ENCODE data around the gene CPEB4. TPM values are rescaled to one million over a fixed set of nuclear protein-coding genes. Genes with fewer than 3 reads are reported as not detected.

CPEB4 gene
- total and polyA plus RNA-seq, 9 of the 15 experiments (the other 6 are each of a cell fraction or from before 2014, with no cell fraction given): 7.4 to 21.3 (median 12.4) TPM

GRCh38 chr5:173890195-173890991 lies 2.2 kb downstream of the CPEB4 start (continued):
- TF ChIP-seq E2F6 (IDR thresholded peaks at IDR 0.05; ENCODE audit: borderline replicate concordance in 1 of 2, extremely low read depth in 1 of 2, insufficient read depth in 1 of 2, insufficient read length in 1 of 2, low read depth in 1 of 2, low read length in 1 of 2, poor library complexity in 1 of 2, severe bottlenecking in 1 of 2) (no peak), HLTF (IDR thresholded peaks at IDR 0.05) (0 out of 2 replicates have a peak, but pooled peaks have one; percentile 23), POLR2A (conservative IDR thresholded peaks at IDR 0.05) (no peak), CC2D1A (IDR thresholded peaks at IDR 0.05) (0 out of 2 replicates have a peak, but pooled peaks have one; percentile 31), MEIS2 (IDR thresholded peaks at IDR 0.05; ENCODE audit: partially characterized antibody) (peak; percentile 1), POLR2G (IDR thresholded peaks at IDR 0.05; ENCODE audit: low read depth, low read length) (peak; percentile 44), ZNF316 (IDR thresholded peaks at IDR 0.05) (peak; percentile 46), KLF16 (IDR thresholded peaks at IDR 0.05) (no peak), LCOR (CRISPR knock-in tag; IDR thresholded peaks at IDR 0.05) (peak; percentile 53), SMARCE1 (IDR thresholded peaks at IDR 0.05) (peak; percentile 35; the same call in 1 of the 2 replicates), XRCC4 (IDR thresholded peaks at IDR 0.05; ENCODE audit: extremely low read depth, insufficient read depth, insufficient read length) (no peak), GTF2A2 (tag; IDR thresholded peaks at IDR 0.05) (no peak), CBFA2T3 (IDR thresholded peaks at IDR 0.05) (peak; percentile 24; the same call in 1 of the 2 replicates)
- TF ChIP-seq, protein P1, sequence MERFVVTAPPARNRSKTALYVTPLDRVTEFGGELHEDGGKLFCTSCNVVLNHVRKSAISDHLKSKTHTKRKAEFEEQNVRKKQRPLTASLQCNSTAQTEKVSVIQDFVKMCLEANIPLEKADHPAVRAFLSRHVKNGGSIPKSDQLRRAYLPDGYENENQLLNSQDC (CRISPR knock-in tag; IDR thresholded peaks at IDR 0.05): no peak
- TF ChIP-seq, protein P2, sequence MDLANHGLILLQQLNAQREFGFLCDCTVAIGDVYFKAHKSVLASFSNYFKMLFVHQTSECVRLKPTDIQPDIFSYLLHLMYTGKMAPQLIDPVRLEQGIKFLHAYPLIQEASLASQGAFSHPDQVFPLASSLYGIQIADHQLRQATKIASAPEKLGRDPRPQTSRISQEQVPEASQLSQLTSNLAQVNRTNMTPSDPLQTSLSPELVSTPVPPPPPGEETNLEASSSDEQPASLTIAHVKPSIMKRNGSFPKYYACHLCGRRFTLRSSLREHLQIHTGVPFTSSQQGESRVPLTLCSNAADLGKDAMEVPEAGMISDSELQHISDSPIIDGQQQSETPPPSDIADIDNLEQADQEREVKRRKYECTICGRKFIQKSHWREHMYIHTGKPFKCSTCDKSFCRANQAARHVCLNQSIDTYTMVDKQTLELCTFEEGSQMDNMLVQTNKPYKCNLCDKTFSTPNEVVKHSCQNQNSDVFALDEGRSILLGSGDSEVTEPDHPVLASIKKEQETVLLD (IDR thresholded peaks at IDR 0.05): peak; percentile 48; the same call in 1 of the 2 replicates
- TF ChIP-seq, protein P3, sequence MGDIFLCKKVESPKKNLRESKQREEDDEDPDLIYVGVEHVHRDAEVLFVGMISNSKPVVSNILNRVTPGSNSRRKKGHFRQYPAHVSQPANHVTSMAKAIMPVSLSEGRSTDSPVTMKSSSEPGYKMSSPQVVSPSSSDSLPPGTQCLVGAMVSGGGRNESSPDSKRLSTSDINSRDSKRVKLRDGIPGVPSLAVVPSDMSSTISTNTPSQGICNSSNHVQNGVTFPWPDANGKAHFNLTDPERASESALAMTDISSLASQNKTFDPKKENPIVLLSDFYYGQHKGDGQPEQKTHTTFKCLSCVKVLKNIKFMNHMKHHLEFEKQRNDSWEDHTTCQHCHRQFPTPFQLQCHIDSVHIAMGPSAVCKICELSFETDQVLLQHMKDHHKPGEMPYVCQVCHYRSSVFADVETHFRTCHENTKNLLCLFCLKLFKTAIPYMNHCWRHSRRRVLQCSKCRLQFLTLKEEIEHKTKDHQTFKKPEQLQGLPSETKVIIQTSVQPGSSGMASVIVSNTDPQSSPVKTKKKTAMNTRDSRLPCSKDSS (IDR thresholded peaks at IDR 0.05; ENCODE audit: low read depth, partially characterized antibody): no peak
- TF ChIP-seq, protein P4, sequence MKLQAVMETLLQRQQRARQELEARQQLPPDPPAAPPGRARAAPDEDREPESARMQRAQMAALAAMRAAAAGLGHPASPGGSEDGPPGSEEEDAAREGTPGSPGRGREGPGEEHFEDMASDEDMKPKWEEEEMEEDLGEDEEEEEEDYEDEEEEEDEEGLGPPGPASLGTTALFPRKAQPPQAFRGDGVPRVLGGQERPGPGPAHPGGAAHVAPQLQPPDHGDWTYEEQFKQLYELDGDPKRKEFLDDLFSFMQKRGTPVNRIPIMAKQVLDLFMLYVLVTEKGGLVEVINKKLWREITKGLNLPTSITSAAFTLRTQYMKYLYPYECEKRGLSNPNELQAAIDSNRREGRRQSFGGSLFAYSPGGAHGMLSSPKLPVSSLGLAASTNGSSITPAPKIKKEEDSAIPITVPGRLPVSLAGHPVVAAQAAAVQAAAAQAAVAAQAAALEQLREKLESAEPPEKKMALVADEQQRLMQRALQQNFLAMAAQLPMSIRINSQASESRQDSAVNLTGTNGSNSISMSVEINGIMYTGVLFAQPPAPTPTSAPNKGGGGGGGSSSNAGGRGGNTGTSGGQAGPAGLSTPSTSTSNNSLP (IDR thresholded peaks at IDR 0.05; ENCODE audit: borderline replicate concordance, low read depth, low read length): peak; percentile 17; the same call in 1 of the 2 replicates
